DOHH2 (cell line): Measurements from ENCODE around the gene GRM4.
A peak's percentile ranks its signal among the peaks of the same experiment; 100 is the strongest.

Experiments used
- H3F3A ChIP-seq: fragments of 200-600 bp; sonication (generic), shearing (Covaris generic); 2 replicates; pipeline ENCODE4 v1.6.0; 2016; ENCODE audit warnings: antibody characterized with exemption, mild to moderate bottlenecking; ENCODE audit not compliant: control insufficient read depth, insufficient read depth
- H3K27ac ChIP-seq: fragments of 200-600 bp; sonication (generic); 2 replicates; pipeline ENCODE4 v1.5.1; 2014; ENCODE audit warnings: low read depth, mild to moderate bottlenecking, low read length, moderate library complexity
- H3K27me3 ChIP-seq: fragments of 200-600 bp; sonication (generic); 2 replicates; pipeline ENCODE4 v1.6.1; 2014; ENCODE audit warnings: mild to moderate bottlenecking, low read length, mixed read lengths; ENCODE audit not compliant: control insufficient read depth
- H3K36me3 ChIP-seq: fragments of 200-600 bp; sonication (generic); 2 replicates; pipeline ENCODE4 v1.6.1; 2014; ENCODE audit warnings: mild to moderate bottlenecking, low read length, moderate library complexity, mixed read lengths; ENCODE audit not compliant: control insufficient read depth
- H3K4me1 ChIP-seq: fragments of 200-600 bp; sonication (generic); 2 replicates; pipeline ENCODE4 v1.6.1; 2014; ENCODE audit warnings: mild to moderate bottlenecking, low read length, mixed read lengths; ENCODE audit not compliant: control insufficient read depth
- H3K4me2 ChIP-seq: fragments of 200-600 bp; sonication (generic); 2 replicates; pipeline ENCODE4 v1.6.0; 2014; ENCODE audit warnings: mild to moderate bottlenecking, low read length, moderate library complexity
- H3K4me3 ChIP-seq: fragments of 200-600 bp; sonication (generic); 2 replicates; pipeline ENCODE4 v1.5.1; 2014; ENCODE audit warnings: mild to moderate bottlenecking, low read length, mixed read lengths
- H3K79me2 ChIP-seq: fragments of 200-600 bp; sonication (generic); 2 replicates; pipeline ENCODE4 v1.6.1; 2014; ENCODE audit warnings: mild to moderate bottlenecking, low read length, mixed read lengths; ENCODE audit not compliant: control insufficient read depth
- H3K9me2 ChIP-seq: fragments of 200-600 bp; sonication (generic); replicated peaks from 2 replicates; pipeline ENCODE4 v1.6.1; 2014; ENCODE audit warnings: mild to moderate bottlenecking, low read length, mixed read lengths; ENCODE audit not compliant: control insufficient read depth
- H3K9me3 ChIP-seq: fragments of 200-600 bp; sonication (generic); 2 replicates; pipeline ENCODE4 v1.6.1; 2014; ENCODE audit warnings: antibody characterized with exemption, low read length, mixed read lengths; ENCODE audit not compliant: control insufficient read depth, insufficient read depth
- H4K20me1 ChIP-seq: fragments of 200-600 bp; sonication (generic); 2 replicates; pipeline ENCODE4 v1.6.0; 2014; ENCODE audit warnings: low read depth, mild to moderate bottlenecking, antibody characterized with exemption, low read length, moderate library complexity; ENCODE audit not compliant: control insufficient read depth, insufficient read depth
- CTCF ChIP-seq: fragments of 200-600 bp; sonication (generic); IDR thresholded peaks from one replicate; pipeline ENCODE4 v1.5.1; 2014; ENCODE audit warnings: antibody characterized with exemption, mild to moderate bottlenecking, low read depth, low read length; ENCODE audit not compliant: poor library complexity, severe bottlenecking
- EZH2phosphoT487 ChIP-seq: fragments of 200-600 bp; sonication (generic); IDR thresholded peaks from 2 replicates; pipeline ENCODE4 v1.6.1; 2017; ENCODE audit warnings: borderline replicate concordance, mild to moderate bottlenecking, antibody characterized with exemption, low read length, moderate library complexity, mixed read lengths

The GRM4 gene

GRCh38 chr6:34064675-34065074 lies 81.2 kb downstream of the GRM4 start:
- Histone ChIP-seq H3F3A (no peaks in the 10 kb centered on the region), H3K27ac (no peak overlapping the region), H3K9me3 (no peaks in the 10 kb centered on the region), H3K9me2 (no peaks in the 10 kb centered on the region), H3K27me3 (peaks cover 11% of the 10 kb centered on the region; the same call in 1 of the 2 replicates), H3K4me2 (no peak overlapping the region), H3K79me2 (no peaks in the 10 kb centered on the region), H3K4me1 (no peaks in the 10 kb centered on the region), H3K36me3 (no peaks in the 10 kb centered on the region), H3K4me3 (no peak overlapping the region), H4K20me1 (peaks cover 4% of the 10 kb centered on the region; the same call in 1 of the 2 replicates)
- TF ChIP-seq EZH2phosphoT487 (no peak), CTCF (no peak)

GRCh38 chr6:34063651-34064050 lies 82.2 kb downstream of the GRM4 start:
- Histone ChIP-seq H3K4me1 (no peaks in the 10 kb centered on the region), H3K4me2 (no peak overlapping the region), H3F3A (no peaks in the 10 kb centered on the region), H3K27ac (no peak overlapping the region), H4K20me1 (peaks cover 4% of the 10 kb centered on the region; the same call in 1 of the 2 replicates), H3K36me3 (no peaks in the 10 kb centered on the region), H3K79me2 (no peaks in the 10 kb centered on the region), H3K4me3 (no peak overlapping the region), H3K27me3 (peaks cover 11% of the 10 kb centered on the region; the same call in 1 of the 2 replicates), H3K9me3 (no peaks in the 10 kb centered on the region), H3K9me2 (no peaks in the 10 kb centered on the region)
- no peak for TF ChIP-seq CTCF
- no peak for TF ChIP-seq EZH2phosphoT487

- no peak overlapping the region for H3K4me3 ChIP-seq
- H3K9me3 ChIP-seq = no peaks in the 10 kb centered on the region
- no peaks in the 10 kb centered on the region for H3K79me2 ChIP-seq
- peaks cover 4% of the 10 kb centered on the region; the same call in 1 of the 2 replicates for H4K20me1 ChIP-seq
- no peaks in the 10 kb centered on the region for H3F3A ChIP-seq
- H3K36me3 ChIP-seq = no peaks in the 10 kb centered on the region
- H3K27ac ChIP-seq = no peak overlapping the region
- H3K4me2 ChIP-seq = no peak overlapping the region
- H3K27me3 ChIP-seq = peaks cover 11% of the 10 kb centered on the region; the same call in 1 of the 2 replicates
- no peak for TF ChIP-seq EZH2phosphoT487
- peak; percentile 47 for TF ChIP-seq CTCF
- H3K9me2 ChIP-seq = no peaks in the 10 kb centered on the region
- no peaks in the 10 kb centered on the region for H3K4me1 ChIP-seq
Measured at GRCh38 chr6:34062815-34063214, 83.1 kb downstream of the GRM4 start.
